Esophagus squamous epithelium (tissue), 5 donors: ENCODE results near the gene NAPB. TPM values are rescaled to one million over a fixed set of nuclear protein-coding genes. Genes with fewer than 3 reads are reported as not detected.

Experiments
- DNase-seq: peaks from one replicate; lab custom pipeline; 2025; lab: John Stamatoyannopoulos, UW
- H3K27ac ChIP-seq, 4 donors: fragments of 200-600 bp; sonication (generic); one replicate each; pipeline ENCODE4 v1.5.1; 2016 to 2019; ENCODE audit warnings: mild to moderate bottlenecking in 1 of 4
- H3K27me3 ChIP-seq, 4 donors: fragments of 200-600 bp; sonication (generic); 1 replicate in 3 of 4; 2 replicates in 1 of 4; pipeline versions ENCODE4 v1.5.1 to v1.6.0; 2017 to 2021; ENCODE audit warnings: antibody characterized with exemption in 1 of 4
- H3K36me3 ChIP-seq, 3 donors: fragments of 200-600 bp; sonication (generic); one replicate each; pipeline ENCODE4 v1.5.1; 2016 to 2019
- H3K4me1 ChIP-seq, 3 donors: fragments of 200-600 bp; sonication (generic); one replicate each; pipeline ENCODE4 v1.5.1; 2017 to 2019
- H3K4me3 ChIP-seq, 4 donors: fragments of 200-600 bp; sonication (generic); 1 replicate in 3 of 4; 2 replicates in 1 of 4; pipeline ENCODE4 v1.5.1; 2016 to 2019; ENCODE audit warnings: mild to moderate bottlenecking in 2 of 4, moderate library complexity in 1 of 4
- H3K9me3 ChIP-seq, 3 donors: fragments of 200-600 bp; sonication (generic); one replicate each; pipeline ENCODE4 v1.5.1; 2016 to 2019
- POLR2A ChIP-seq, 4 donors: fragments of 450-650 bp; IDR thresholded peaks; one replicate each; pipeline ENCODE4 v1.6.1; 2017; ENCODE audit warnings: antibody characterized with exemption in 4 of 4, mild to moderate bottlenecking in 4 of 4, moderate library complexity in 3 of 4
- WGBS, 2 donors: methylation state at CpG; one replicate each; pipeline ENCODE4 v1.1.5; 2018; 5-methylcytosine and 5-hydroxymethylcytosine counted together
- intact Hi-C: fragments of 100-400 bp; cut with DNase I; formaldehyde crosslinking; loops from one replicate; pipeline ENCODE4 v1.15.0; 2022
- total RNA-seq, 4 donors: library from RNA; depleted of rRNA; stranded (reverse); fragments of >200 nt; gene quantifications; one replicate each; pipeline ENCODE4 v1.1.0, GENCODE V29; 2016
- TF ChIP-seq, protein P1 (sequence below), 6 experiments: fragments of 450-650 bp in 4 of 6; fragments of 200-600 bp in 2 of 6; sonication (generic) in 2 of 6; IDR thresholded peaks; one replicate each; pipeline ENCODE4 v1.5.1; 2016 to 2019; ENCODE audit warnings: antibody characterized with exemption in 6 of 6, mild to moderate bottlenecking in 4 of 6, moderate library complexity in 4 of 6
- donor health status: DM: yes; HTN: yes; CAD: no.

The NAPB gene
- total RNA-seq, 4 donors from 2014 or later = 7.7 to 16.0 (median 8.7) TPM

DNA sequence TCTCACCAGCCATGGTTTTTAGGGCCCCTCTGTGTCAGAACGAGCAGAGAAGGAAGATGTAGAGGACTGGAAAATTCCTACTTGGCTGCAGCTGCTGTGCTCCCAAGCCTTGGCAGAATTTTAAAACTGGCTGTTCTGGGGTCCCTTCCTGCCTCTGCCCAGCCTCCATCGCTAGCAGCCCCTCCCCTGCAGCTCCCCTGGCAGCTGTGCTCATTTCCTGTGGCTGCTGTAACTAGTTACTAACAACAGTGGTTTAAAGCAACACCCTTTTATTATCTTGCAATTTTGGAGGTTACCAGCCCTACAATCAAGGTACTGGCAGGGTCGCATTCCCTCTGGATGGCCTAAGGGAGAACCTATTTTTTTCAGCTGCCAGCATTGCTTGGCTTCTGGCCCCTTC is 35.1 kb upstream of the NAPB start:
- Histone ChIP-seq H3K4me3 (no peak overlapping the region), H3K27ac (no peak overlapping the region), H3K9me3 (no peaks in the 10 kb centered on the region), H3K36me3 (no peaks in the 10 kb centered on the region), H3K4me1 (peaks cover 0 to 17% (median 0%) of the 10 kb centered on the region in 3 donors), H3K27me3 (peaks cover 0 to 5% (median 0%) of the 10 kb centered on the region in 4 donors)
- TF ChIP-seq, protein P1, sequence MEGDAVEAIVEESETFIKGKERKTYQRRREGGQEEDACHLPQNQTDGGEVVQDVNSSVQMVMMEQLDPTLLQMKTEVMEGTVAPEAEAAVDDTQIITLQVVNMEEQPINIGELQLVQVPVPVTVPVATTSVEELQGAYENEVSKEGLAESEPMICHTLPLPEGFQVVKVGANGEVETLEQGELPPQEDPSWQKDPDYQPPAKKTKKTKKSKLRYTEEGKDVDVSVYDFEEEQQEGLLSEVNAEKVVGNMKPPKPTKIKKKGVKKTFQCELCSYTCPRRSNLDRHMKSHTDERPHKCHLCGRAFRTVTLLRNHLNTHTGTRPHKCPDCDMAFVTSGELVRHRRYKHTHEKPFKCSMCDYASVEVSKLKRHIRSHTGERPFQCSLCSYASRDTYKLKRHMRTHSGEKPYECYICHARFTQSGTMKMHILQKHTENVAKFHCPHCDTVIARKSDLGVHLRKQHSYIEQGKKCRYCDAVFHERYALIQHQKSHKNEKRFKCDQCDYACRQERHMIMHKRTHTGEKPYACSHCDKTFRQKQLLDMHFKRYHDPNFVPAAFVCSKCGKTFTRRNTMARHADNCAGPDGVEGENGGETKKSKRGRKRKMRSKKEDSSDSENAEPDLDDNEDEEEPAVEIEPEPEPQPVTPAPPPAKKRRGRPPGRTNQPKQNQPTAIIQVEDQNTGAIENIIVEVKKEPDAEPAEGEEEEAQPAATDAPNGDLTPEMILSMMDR (IDR thresholded peaks at IDR 0.05) = no peak
- TF ChIP-seq POLR2A (IDR thresholded peaks at IDR 0.05) = no peak
- intact Hi-C loops = no loop called here
- DNase-seq = no peak
- WGBS, 2 donors = 30 to 31% methylated on average over 3 of the region's 3 CpGs

DNA sequence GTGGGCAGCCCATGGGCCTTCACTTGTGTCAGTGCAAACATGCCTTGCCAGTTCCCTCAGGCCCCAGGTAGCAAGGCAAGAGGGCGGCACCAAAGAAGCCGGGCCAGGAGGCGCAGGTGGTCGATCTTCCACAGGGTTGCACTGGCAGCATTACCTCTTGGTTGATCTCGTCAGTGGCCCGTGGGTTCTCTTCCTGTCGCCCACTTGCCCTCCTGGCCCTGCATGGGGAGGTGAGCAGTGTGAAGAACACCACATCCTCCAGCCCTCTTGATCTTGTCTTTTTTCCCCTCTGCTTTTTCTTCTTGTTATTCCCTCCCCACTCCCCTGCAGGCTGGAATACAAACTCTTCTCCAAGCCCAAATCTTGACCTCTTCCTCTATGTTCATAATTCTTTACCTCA is 34.4 kb upstream of the NAPB start:
- Histone ChIP-seq H3K4me3 (no peak overlapping the region), H3K36me3 (no peaks in the 10 kb centered on the region), H3K27ac (no peak overlapping the region), H3K27me3 (peaks cover 0 to 5% (median 0%) of the 10 kb centered on the region in 4 donors), H3K4me1 (peaks cover 0 to 17% (median 0%) of the 10 kb centered on the region in 3 donors), H3K9me3 (no peaks in the 10 kb centered on the region)
- no peak for DNase-seq
- TF ChIP-seq, protein P1 (IDR thresholded peaks at IDR 0.05) = no peak
- TF ChIP-seq POLR2A (IDR thresholded peaks at IDR 0.05) = no peak
- intact Hi-C loops = no loop called here
- WGBS, 2 donors = 79 to 90% methylated on average over 7 of the region's 7 CpGs

DNA sequence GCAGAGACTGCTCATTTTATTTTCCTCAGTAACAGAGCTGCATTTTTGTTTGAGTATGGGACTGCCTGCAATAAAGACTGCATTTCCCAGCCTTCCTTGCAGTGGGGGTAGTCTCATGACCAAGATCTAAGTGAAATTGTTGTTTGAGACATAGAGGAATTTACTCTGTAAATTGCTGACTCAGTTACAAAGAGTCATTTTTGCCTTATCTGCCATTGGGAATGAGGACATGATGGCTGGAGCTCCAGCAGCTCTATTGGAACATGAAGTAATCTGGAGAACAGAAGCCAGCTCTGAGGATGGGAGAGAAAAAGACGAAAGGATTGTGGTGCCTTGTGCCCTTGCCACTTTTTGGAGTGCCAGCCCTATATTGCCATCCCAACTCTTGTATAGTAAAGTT is 33.5 kb upstream of the NAPB start:
- peaks cover 0 to 5% (median 0%) of the 10 kb centered on the region in 4 donors for H3K27me3 ChIP-seq
- peaks cover 0 to 13% (median 0%) of the 10 kb centered on the region in 3 donors for H3K4me1 ChIP-seq
- no peaks in the 10 kb centered on the region for H3K36me3 ChIP-seq
- intact Hi-C loops = no loop called here
- 73 to 84% methylated on average over 1 of the region's 1 CpG for WGBS, 2 donors
- no peaks in the 10 kb centered on the region for H3K9me3 ChIP-seq
- TF ChIP-seq POLR2A (IDR thresholded peaks at IDR 0.05) = no peak
- TF ChIP-seq, protein P1 (IDR thresholded peaks at IDR 0.05) = no peak
- H3K4me3 ChIP-seq = no peak overlapping the region
- no peak overlapping the region for H3K27ac ChIP-seq
- no peak for DNase-seq

DNA sequence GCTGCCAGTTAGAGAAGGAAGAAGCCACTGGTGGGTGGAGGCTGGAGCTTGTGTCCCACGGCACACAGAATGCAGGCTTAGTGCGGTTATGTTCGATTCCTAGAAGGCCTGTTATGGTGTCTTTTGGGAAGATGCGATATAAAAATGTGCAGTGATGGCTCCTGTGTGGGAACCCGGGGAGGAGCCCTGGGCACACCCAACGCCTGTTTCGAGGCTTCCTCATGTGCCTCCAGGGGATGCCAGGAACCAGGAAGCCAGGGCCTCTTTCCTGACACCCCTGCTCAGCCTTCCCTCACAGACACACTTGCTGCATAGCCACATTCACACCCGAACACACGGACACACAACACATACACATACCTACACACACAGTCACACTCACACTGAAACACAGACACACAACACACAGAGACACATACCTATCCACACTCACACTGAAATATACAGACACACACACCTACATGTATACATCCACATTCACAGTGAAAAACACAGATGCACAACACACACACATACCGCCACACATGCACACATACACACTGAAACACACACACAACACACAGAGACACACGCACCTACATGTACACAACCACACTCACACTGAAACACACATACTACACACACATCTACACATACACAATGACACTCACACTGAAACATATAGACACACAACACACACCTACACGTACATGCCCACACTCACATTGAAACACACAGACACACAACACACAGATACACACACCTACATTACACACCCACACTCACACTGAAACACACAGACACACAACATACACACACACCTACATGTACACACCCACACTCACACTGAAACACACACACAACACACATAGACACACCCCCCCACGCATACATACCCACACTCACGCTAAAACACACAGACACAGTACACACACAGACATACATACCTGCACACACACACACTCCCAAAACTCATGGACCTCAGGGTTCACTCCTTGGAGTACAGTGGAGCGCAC is 32.6 kb upstream of the NAPB start:
- Histone ChIP-seq H3K9me3 (no peaks in the 10 kb centered on the region), H3K36me3 (no peaks in the 10 kb centered on the region), H3K4me1 (peaks cover 0 to 3% (median 0%) of the 10 kb centered on the region in 3 donors), H3K27ac (no peak overlapping the region), H3K4me3 (no peak overlapping the region), H3K27me3 (peaks cover 0 to 5% (median 0%) of the 10 kb centered on the region in 4 donors)
- no peak for DNase-seq
- TF ChIP-seq POLR2A (IDR thresholded peaks at IDR 0.05) = no peak
- TF ChIP-seq, protein P1 (IDR thresholded peaks at IDR 0.05) = no peak
- intact Hi-C loops = no loop called here
- 75 to 83% methylated on average over 11 to 13 of the region's 15 CpGs for WGBS, 2 donors

DNA sequence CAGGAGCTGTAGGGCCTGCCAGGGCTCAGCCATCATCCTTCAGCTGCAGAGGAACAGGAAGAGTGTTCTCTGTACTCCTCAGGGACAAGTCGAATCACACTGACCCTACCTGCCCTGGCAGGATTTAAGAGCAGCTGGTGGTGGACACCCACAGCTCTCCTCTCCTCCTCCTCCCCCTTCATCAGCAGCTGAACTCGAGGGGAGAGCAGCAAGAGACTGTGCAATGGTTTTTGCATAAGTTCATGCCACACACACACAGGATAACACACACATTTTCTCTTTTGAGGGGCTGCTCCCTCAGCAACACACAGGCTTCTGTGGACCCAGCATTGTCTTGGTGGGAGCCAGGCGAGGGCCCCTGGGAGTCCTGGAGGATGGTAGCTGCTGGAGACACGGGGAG is 31.5 kb upstream of the NAPB start, which contains the start of gene CST11:
TSS of gene CST11 (minus strand) at position 101 of the 400 bp plus-strand sequence. CDS start at position 36, 65 bp downstream.
- intact Hi-C loops = no loop called here
- no peaks in the 10 kb centered on the region for H3K36me3 ChIP-seq
- no peak for DNase-seq
- no peaks in the 10 kb centered on the region for H3K9me3 ChIP-seq
- WGBS, 2 donors = 0 to 13% methylated on average over 1 to 2 of the region's 4 CpGs
- H3K4me1 ChIP-seq = no peaks in the 10 kb centered on the region
- no peak for TF ChIP-seq POLR2A (IDR thresholded peaks at IDR 0.05)
- TF ChIP-seq, protein P1 (IDR thresholded peaks at IDR 0.05) = no peak
- H3K27me3 ChIP-seq = peaks cover 0 to 5% (median 0%) of the 10 kb centered on the region in 4 donors
- no peak within 1 kb of the TSS for H3K27ac ChIP-seq
- no peak within 1 kb of the TSS for H3K4me3 ChIP-seq
